Hepatocyte (in vitro differentiated cells): ENCODE results near the gene PLAC8.

Source experiments
- EZH2 ChIP-seq: fragments of 200-600 bp; sonication (generic); IDR thresholded peaks from 2 replicates; pipeline ENCODE4 v1.6.1; 2016; ENCODE audit warnings: antibody characterized with exemption, mild to moderate bottlenecking, borderline replicate concordance
- EZH2phosphoT487 ChIP-seq: fragments of 200-600 bp; sonication (generic); IDR thresholded peaks from one replicate; pipeline ENCODE4 v1.6.1; 2018; ENCODE audit warnings: antibody characterized with exemption, mild to moderate bottlenecking, low read depth, moderate library complexity; ENCODE audit not compliant: unreplicated experiment, severe bottlenecking
- TF ChIP-seq, protein P1 (sequence below): fragments of 200-600 bp; sonication (generic); IDR thresholded peaks from 2 replicates; pipeline ENCODE4 v1.5.1; 2016; ENCODE audit warnings: antibody characterized with exemption, mild to moderate bottlenecking; ENCODE audit not compliant: poor library complexity

DNA sequence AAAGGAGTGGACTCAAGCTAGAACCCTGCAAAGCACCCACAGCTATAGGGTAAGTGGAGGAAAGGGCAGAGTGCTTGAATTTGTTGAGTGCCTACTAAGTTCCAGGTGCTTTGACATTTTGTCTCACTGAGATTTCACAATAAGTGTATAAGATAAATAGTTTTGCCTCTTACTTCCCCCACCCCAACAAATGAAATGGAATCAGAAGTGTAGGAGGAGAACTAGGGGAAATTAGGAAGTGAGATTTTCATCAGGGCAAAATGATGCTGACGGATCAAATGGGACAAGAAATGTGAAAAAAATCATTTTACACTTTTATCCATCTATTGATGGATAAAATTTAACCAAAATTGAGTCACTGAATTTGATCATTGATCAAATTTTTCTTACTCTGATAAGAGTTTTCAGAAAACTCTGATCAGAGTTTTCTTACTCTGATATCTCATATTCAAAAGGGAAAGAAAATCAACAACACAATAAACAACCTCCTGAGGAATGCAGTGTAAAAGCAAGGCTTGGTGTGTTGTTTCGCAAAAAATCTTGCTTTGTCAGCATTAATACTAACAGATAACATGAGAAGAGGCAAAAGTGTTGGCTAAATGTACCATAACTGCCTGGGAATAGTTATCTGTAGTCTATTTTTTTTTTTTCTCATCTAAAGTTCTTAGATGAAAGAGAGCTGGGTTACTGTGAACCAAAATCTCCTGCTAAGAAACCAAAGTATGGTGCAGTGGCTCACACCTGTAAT lies 24.9 kb downstream of the PLAC8 start:
- TF ChIP-seq EZH2phosphoT487 (no peak), EZH2 (no peak)
- TF ChIP-seq, protein P1, sequence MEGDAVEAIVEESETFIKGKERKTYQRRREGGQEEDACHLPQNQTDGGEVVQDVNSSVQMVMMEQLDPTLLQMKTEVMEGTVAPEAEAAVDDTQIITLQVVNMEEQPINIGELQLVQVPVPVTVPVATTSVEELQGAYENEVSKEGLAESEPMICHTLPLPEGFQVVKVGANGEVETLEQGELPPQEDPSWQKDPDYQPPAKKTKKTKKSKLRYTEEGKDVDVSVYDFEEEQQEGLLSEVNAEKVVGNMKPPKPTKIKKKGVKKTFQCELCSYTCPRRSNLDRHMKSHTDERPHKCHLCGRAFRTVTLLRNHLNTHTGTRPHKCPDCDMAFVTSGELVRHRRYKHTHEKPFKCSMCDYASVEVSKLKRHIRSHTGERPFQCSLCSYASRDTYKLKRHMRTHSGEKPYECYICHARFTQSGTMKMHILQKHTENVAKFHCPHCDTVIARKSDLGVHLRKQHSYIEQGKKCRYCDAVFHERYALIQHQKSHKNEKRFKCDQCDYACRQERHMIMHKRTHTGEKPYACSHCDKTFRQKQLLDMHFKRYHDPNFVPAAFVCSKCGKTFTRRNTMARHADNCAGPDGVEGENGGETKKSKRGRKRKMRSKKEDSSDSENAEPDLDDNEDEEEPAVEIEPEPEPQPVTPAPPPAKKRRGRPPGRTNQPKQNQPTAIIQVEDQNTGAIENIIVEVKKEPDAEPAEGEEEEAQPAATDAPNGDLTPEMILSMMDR: no peak
